Measurements from ENCODE around the gene PFKFB3.
A peak's percentile ranks its signal among the peaks of the same experiment; 100 is the strongest.
"Not testable (repeated sequence)": the region's sequence is repeated elsewhere in the genome, so short reads cannot be mapped to it uniquely, and the experiment has no call there.

PFKFB3 gene

GRCh38 chr10:6179078-6179477, 23.7 kb upstream of the PFKFB3 start:
- DNase-seq, result no peak

DNA sequence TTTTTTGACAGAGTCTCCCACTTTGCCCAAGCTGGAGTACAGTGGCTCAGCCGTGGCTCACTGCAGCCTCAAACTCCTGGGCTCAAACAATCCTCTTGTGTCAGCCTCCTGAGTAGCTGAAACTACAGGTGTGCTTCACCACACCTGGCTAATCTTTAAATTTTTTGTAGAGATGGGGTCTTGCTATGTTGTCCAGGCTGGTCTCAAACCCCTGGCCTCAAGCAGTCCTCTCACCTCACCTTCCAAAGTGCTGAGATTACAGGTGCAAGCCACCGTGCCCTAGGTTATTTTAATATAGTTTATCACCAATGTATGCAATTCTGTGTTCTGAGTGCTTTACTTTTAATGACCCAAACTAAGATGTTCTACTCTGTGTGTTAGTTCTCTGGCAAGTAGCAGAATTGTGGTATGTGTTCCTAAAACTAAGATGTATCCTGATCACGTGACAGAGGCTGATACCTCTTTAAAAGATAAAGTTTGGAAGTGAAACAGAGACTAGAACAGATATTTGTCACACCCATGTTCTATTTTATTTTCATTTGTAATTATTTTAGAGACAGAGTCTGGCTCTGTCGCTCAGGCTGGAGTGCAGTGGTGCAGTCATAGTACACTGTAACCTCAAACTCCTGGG, 22.1 kb upstream of the PFKFB3 start:
- DNase-seq, result no peak

GRCh38 chr10:6181249-6181648, 21.5 kb upstream of the PFKFB3 start:
- DNase-seq, result no peak

DNA sequence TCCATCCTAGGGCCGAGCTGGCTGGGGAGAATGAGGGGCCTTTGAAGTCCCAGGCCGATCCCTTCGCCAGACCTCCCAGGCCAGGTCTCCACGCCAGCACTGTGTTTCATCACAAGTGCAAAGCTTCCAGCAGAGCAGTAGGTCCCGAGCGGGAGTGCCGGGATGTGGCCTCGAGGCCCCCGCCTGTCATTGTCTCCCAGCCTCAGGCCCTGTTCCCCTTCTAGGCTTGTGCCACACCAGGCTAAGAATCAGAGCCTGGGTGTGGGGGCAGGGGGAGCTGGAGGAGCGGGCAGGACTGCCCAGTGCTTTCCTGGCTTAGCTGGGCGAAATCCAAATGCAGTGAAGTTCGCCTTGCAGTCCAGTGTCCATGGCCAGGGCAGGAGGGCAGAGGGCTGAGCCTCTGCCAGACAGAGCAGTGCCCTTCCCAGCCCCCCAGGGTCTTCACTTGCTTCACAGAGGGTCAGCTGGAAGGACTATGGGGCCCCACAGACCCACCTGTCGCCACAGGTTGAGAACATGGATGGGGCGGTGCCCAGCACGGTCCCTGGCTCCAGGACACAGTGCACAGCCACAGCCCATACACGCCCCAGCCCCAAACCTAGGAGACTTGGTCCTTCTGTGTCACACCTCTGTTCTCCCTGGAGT, 20.2 kb upstream of the PFKFB3 start:
- no peak for DNase-seq

DNA sequence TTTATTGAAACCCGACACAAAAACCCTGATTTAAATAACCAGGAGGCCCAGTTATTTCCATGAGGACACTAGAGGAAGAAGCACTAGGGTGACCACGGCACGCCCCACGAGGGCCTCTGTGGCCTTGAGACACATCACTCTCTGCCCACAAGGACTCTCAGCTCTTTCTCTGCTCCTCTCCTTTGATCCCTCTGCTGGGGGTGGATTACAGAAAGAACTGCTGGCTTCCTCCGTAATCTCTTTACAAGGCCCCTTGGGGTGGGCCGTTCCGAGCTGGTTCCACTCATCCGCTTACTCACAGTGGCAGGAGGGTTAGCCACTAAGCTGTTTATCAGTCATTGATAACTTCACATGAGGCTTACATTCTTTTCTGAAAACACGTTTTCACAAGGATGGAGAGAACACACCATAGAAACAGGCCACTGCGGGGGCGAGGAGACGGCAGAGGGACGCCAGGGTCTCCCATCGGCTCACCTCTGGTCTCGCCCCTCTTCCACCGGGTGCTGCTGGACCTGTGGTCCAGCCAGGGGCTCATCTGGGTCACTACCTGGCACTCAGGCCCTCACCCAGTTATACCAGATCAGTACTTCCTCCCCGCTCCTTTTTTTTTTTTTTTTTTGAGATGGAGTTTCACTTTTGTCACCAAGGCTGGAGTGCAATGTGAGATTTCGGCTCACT, 17.6 kb upstream of the PFKFB3 start:
- DNase-seq, result no peak

DNA sequence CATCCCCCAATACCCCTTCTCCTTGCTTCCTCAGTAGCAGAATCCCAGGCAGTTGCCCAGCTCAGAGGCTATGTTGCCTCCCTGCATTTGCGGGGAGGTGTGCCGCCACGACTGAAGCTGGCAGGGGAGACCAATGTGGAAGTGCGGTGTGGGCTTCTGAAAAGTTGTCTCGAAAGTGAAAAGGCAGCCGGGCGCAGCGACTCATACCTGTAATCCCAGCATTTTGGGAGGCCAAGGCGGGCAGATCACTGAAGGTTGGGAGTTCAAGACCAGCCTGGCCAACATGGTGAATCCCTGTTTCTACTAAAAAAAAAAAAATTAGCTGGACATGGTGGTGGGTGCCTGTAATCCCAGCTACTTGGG, 15.9 kb upstream of the PFKFB3 start:
- no peak for DNase-seq

- DNase-seq, result no peak
These were observed 15.5 kb upstream of the PFKFB3 start for GRCh38 chr10:6187278-6187677.

DNA sequence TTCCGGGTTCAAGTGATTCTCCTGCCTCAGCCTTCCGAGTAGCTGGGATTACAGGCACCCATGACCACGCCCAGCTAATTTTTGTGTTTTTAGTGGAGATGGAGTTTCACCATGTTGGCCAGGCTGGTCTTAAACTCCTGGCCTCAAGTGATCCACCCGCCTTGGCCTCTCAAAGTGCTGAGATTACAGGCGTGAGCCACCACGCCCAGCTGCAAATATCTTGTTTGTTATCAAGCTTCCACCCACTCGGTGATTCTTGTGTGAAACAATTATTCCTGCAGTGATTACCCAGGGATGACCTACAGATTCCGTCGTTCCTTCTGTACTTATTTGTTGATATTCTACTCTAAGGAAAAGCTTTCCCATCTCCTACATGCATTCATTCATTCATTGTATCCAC, 12.7 kb upstream of the PFKFB3 start:
- DNase-seq, result not testable (repeated sequence)

DNA sequence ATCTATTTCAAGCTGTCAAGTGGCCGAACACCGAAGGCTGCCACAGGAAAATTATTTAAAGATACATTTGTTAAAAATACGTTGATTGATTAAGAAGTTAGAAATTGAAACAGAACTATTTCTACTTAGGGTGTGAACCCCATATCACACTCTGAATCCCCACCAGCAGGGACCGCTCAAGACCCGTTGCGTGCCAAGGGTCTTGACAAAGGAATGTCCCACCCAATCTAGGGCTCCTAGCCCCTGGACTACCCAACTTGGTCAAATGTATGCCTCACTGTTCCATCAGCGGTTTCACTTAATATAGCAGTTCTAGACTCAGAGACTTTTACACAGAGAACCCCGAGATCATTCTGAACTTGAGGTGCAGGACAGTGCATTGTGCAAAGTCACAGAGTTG, 11.6 kb upstream of the PFKFB3 start:
- DNase-seq, result no peak

DNA sequence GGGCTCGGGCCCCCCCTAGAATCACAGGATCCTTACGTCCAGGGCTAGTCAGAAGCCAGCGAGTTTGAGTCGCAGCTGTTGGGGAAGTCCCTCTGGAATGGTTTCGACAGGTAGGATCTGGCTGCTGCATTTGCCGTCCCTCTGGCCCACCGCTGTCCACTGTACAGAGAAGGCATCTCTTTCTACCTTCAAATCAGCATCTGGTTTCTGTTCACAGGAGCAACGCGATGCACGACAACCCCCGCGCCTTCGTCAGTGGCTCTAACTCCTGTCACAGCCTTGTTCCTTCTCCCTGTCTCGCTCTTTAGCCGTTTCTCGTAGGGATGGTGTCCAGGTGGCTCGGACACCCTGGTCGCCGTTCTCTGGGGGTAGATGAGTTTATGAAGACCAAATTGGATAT, 11.2 kb upstream of the PFKFB3 start:
- no peak for DNase-seq

DNA sequence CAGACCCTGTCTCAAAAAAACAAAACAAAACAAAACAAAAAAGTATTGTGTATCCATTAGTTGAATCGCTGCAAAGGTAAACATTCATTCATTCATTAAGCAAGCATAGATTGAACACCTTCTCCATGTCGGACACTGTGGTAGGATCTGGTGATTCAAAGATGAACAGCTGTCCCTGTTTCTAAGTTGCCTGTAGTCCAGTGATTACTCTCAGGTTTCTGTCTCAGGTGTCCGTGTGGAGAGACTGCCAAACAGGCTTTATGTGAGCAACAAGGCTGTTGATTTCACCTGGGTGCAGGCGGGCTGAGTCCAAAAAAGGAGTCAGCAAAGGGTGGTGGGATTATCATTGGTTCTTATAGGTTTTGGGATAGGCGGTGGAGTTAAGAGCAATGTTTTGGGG, 9.4 kb upstream of the PFKFB3 start:
- DNase-seq, result not testable (repeated sequence)

DNA sequence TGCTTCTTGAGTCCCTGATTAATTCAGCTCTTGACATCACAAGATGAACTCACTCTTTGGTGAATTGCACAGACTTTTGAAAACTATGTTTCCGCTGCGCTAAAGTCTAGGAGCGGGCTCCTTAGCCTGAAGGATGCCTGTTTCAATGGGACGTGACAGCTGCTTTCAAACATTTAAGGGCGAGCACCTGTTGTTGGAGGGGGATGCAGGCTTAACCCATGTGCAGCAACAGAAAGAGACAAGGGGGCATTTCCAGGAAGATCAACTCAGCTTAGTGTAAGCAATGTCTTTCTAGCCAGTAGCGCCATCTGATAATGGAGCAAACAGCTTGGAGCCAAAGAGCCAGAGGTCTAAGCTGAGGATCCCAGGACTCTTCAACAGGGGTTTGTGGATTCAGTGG, 8.4 kb upstream of the PFKFB3 start:
- no peak for DNase-seq

DNA sequence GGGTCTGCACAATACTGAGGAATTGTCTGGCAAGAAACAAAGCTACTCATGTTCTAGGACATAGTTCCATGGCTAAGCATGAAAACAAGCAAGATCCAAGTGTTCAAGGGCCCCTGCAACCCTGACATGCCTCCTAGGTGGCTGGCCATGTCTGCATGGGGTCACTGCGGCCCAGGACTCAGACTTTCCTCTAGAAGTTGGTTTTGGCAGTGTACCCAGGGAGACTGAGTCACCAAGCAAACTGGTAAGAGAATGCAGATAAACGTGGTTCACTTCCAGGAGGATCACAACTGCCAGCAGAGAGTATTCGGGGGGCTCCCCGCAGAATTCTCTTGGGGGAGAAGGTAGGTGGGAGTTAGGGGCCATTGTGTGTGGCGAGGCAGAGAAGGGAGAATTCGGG, 7.4 kb upstream of the PFKFB3 start:
- no peak for DNase-seq

DNA sequence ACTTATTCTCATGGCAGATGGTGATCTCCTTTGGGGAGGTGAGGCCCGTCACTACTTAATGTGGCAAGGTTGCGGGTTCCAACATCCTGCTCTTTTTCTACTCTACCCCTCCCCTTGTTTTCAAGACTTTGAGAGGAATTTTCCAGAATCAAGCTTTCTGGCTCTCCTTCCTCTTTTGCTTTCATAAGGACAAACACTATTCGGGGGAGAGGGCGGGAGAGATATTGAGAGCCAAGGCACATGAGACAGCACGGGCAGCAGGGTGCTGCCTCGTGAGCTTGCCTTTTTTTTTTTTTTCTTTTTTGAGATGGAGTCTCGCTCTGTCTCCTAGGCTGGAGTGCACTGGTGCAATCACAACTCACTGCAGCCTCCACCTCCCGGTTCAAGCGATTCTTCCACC, 6.9 kb upstream of the PFKFB3 start:
- no peak for DNase-seq

- not testable (repeated sequence) for DNase-seq
These were observed 6.2 kb upstream of the PFKFB3 start for GRCh38 chr10:6196524-6196923.

DNA sequence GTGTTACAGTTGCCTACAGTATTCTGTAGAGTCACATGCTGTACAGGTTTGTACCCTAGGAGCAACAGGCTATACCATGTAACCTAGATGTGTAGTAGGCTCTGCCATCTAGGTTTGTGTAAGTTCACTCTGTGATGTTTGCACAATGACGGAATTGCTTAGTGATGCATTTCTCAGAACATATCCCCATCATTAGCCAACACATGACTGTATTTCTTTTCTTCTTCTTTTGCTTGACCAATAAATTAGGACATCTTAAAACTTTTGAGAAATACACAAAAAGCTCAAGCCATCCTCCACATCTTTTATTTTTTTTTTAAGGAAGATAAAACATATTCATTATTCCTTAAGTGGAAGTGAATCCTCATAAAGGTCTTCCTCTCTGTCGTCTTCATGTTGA, 5.4 kb upstream of the PFKFB3 start:
- DNase-seq, result no peak

GRCh38 chr10:6198171-6198570, 4.6 kb upstream of the PFKFB3 start:
- DNase-seq, result no peak

DNA sequence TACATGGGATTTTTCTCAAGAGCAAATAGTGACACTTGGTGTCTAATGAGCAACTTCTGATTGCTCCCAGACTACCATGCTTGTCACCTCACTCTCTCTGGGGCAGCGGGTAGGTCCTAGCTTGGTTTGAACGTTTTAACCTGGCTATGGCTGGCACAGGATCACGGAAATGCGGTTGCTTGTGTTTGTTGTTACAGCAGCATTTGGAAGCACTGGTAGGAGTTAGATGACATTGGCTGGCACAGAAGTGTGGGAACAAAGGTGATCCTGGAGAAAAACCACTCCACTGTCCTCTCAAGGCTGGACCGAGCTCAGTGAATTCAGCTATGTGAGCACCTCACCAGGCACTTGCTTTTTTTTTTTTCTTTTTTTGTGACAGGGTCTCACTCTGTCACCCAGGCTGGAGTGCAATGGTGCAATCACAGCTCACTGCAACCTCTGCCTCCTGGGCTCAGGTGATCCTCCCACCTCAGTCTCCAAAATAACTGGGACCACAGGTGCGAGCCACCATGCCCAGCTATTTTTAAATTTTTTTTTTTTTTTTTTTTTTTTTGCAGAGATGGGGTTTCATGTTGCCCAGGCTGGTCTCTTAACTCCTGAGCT, 3.5 kb upstream of the PFKFB3 start:
- DNase-seq, result no peak

GRCh38 chr10:6200440-6200733, 2.3 kb upstream of the PFKFB3 start:
- no peak for DNase-seq

- DNase-seq, result peak in 1 of 2 experiments; percentile 31
These were observed 1.8 kb upstream of the PFKFB3 start for GRCh38 chr10:6200734-6201515.

DNA sequence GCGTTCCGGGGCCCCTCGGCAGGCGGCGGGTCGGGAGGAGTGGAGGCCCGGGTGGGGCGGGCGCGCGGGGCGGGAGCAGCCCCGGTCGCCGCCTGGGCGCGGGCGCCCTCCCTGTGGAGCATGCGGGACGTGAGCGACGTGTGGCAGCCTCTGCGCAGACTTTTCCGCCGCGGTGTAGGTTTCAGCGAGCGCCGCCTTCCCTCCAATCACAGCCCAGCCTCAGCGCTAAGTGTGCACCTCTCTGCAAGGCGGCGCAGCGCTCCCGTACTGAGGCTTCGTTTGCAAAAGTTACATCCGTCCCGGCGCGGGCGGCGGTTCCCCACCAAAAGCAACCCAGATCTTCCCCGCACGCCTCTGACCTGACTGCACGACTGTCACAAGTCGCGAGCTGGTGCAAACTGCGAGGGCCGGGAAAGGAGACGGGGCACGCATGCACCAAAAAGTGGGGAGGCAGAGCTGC, 1.2 kb upstream of the PFKFB3 start:
- DNase-seq, result peak in 1 of 2 experiments; percentile 49

GRCh38 chr10:6202098-6202683, 541 bp upstream of the PFKFB3 start:
- no peak for DNase-seq

Data from NCI-H526 (cell line).